Fibroblast of villous mesenchyme (primary cell): ENCODE measurements around the gene DDO. TPM values are rescaled to one million over a fixed set of nuclear protein-coding genes. Genes with fewer than 3 reads are reported as not detected.

ENCODE experiments used
- DNase-seq: peaks from one replicate; pipeline ENCODE4 v3.0.0-alpha.2; 2010; ENCODE audit warnings: low read depth
- H3K4me3 ChIP-seq: 2 replicates; pipeline ENCODE4 v1.5.1; 2011; ENCODE audit warnings: low read depth, mild to moderate bottlenecking, low read length
- total RNA-seq: library from RNA; depleted of rRNA; stranded (reverse); fragments of >200 nt; gene quantifications from 2 replicates; pipeline ENCODE4 v1.2.3, GENCODE V29; 2012
- TF ChIP-seq, protein P1 (sequence below): IDR thresholded peaks from 2 replicates; pipeline ENCODE4 v1.5.1; 2012; ENCODE audit warnings: low read depth, mild to moderate bottlenecking, low read length; ENCODE audit not compliant: insufficient read depth

DDO gene
- total RNA-seq, 1 donor: 3.9 TPM

DNA sequence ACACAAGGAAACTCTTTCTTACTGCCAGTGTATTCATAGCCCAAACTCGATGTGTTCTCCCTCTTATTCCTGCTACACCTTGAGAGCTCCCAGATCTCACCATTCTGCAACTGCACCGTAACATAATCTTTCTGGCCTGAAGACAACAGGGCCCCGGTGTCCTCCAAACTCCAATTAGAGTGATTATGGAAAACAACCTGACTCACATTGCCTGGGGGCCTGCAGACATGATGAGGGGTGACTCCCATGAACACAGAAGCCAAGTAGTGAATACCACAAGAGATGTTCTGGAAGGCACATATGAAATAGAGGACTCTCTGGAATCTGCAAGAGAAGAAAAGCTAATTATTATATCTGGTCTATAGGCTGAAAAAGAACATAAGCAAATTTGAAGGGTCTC is 41.3 kb upstream of the DDO start:
- TF ChIP-seq, protein P1, sequence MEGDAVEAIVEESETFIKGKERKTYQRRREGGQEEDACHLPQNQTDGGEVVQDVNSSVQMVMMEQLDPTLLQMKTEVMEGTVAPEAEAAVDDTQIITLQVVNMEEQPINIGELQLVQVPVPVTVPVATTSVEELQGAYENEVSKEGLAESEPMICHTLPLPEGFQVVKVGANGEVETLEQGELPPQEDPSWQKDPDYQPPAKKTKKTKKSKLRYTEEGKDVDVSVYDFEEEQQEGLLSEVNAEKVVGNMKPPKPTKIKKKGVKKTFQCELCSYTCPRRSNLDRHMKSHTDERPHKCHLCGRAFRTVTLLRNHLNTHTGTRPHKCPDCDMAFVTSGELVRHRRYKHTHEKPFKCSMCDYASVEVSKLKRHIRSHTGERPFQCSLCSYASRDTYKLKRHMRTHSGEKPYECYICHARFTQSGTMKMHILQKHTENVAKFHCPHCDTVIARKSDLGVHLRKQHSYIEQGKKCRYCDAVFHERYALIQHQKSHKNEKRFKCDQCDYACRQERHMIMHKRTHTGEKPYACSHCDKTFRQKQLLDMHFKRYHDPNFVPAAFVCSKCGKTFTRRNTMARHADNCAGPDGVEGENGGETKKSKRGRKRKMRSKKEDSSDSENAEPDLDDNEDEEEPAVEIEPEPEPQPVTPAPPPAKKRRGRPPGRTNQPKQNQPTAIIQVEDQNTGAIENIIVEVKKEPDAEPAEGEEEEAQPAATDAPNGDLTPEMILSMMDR: no peak
- no peak overlapping the region for H3K4me3 ChIP-seq
- DNase-seq: no peak

DNA sequence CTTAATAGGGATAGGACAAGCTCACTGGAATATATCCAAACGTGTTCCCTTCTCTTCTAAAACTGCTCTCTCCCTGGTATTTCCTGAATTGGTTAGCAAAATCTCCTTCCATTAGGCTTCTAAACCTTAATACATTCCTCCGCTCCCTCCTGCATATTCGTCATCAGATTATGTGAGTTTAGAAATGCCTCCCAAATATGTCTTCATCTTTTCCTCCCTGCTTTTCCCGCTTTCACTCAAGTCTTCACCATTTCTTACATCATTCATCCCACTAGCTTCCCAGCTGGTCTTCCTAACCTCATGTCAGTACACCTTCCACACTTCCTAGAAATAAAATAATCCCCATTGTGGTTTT is 34.1 kb upstream of the DDO start:
- TF ChIP-seq, protein P1: no peak
- DNase-seq: no peak
- H3K4me3 ChIP-seq: no peak overlapping the region

DNA sequence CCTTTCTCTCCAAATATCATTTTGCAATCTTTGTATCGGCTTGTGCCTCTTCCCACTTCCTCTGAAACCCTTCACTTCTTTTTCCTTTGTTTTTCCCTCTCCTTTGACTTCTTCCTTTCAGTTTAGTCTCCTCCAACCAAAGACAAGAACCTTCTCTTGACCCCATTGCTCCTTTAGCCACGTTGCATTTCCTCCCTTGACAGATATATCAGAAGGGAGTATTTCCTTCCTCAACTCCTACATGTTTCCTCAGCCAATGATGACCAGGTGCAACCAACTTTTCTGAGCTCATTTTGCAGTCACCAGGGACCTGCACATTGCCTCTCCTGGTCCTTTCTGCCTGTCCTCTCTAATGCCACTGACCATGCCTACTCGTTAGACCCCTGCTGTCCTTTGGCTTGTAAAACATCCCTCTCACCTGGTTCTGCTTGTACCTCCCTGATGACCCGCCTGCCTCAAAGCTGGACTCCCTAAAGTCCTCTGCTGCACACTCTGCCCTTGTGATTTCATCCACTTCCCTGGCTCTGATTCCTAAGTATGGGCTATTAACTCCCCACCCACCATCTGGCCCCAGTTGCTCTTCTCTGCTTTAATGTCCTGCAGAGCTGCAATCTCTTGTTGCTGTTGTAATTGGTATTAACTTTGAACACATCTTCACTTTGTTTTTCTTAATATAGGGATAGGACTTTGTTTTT is 33.6 kb upstream of the DDO start:
- TF ChIP-seq, protein P1: no peak
- H3K4me3 ChIP-seq: no peak overlapping the region
- DNase-seq: no peak

DNA sequence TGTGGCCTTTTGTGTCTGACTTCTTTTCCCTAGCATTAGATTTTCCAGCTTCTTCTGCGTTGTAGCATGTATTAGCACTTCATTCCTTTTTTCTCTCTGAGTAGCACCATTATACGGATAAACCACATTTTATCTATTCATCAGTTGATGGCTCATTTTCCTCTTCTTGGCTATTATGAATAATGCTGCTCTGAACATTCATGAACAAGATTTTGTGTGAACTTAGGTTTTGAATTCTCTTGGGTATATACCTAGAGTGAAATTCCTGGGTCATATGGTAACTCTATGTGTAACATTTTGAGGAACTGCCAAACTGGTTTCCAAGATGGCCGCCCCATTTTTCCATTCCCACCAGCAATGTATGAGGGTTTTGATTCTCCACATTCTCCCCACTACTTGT is 32.4 kb upstream of the DDO start:
- no peak overlapping the region for H3K4me3 ChIP-seq
- DNase-seq: no peak
- TF ChIP-seq, protein P1: no peak

DNA sequence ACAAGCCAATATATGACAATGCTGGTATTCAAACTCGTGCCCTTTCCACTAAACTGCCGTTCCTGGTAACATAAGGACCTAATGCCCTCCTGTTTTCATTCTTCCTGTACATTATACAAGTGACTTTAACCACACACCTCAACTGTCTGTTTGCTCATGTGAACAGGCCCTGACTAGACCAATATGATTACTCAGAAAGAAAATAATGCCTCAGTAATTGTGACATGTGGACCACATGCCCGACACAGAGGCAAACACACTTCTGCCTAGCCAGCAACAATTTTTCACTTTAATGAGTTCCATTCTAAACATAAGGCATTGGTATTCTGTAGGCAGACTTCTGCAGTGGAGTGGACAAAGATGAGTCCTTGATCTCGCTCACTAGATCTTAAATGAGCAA is 31.0 kb upstream of the DDO start:
- no peak for DNase-seq
- TF ChIP-seq, protein P1: no peak
- no peak overlapping the region for H3K4me3 ChIP-seq

DNA sequence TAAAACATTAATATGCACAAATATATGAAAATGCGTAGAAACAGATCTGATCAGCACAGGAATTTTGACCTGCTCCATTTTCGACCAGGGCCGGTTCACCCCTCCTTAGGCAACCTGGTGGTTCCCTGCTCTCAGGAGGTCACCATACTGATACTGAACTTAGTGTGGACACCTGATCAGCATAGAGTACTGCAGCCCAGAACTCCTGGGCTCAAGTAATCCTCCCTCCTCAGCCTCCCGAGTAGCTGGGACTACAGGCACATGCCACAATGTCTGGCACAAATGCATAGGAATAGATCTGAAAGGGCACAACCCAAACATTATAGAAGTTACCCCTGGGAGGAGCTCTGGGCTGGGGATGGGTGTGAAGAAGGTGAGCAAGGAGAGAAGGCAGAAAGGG is 24.7 kb upstream of the DDO start:
- no peak overlapping the region for H3K4me3 ChIP-seq
- no peak for DNase-seq
- TF ChIP-seq, protein P1: no peak

DNA sequence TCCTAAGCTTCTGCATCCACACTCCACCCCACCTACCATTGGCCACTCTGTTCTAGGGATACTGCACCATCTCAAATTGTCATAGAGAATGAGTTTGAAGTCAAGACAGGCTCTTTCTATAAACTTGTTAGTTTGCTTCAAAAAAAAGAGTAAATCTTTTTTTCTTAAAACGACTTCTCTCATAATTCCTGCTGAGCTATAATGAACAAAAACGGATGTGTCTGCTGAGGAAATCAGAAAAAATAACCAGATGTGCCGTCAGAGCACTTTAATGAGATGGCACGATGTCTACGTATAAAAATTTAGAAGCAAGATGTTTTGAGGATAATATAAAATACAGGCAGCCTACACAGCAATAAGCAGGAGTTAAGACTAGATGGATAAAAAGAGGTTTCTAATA is 24.0 kb upstream of the DDO start:
- TF ChIP-seq, protein P1: no peak
- no peak for DNase-seq

More for the DNA sequence above, 24.0 kb upstream of the DDO start:
- no peak overlapping the region for H3K4me3 ChIP-seq
